GM23248 (cell line): ENCODE measurements around the gene DPEP2.

Experiments used
- EZH2 ChIP-seq: fragments of 200-600 bp; sonication (generic); IDR thresholded peaks from 2 replicates; pipeline ENCODE4 v1.6.1; 2018; ENCODE audit warnings: antibody characterized with exemption, mild to moderate bottlenecking; ENCODE audit not compliant: insufficient read depth, poor library complexity, severe bottlenecking
- EZH2phosphoT487 ChIP-seq: fragments of 200-600 bp; sonication (generic); IDR thresholded peaks from 2 replicates; pipeline ENCODE4 v1.6.1; 2018; ENCODE audit warnings: antibody characterized with exemption, moderate library complexity, mild to moderate bottlenecking, low read depth; ENCODE audit not compliant: insufficient read depth

- TF ChIP-seq EZH2 (no peak), EZH2phosphoT487 (no peak)
Measured at GRCh38 chr16:67990018-67990386, 9.3 kb downstream of the DPEP2 start.
